H9 (cell line): ENCODE data around the gene SMLR1. TPM values are rescaled to one million over a fixed set of nuclear protein-coding genes. Genes with fewer than 3 reads are reported as not detected.

Source experiments
- DNase-seq: peaks from one replicate; pipeline ENCODE4 v3.0.0-alpha.2; 2017
- H2AFZ ChIP-seq: one replicate; pipeline ENCODE4 v1.6.1; 2013; ENCODE audit warnings: mild to moderate bottlenecking, low read length, control low read depth, moderate library complexity
- H2AK5ac ChIP-seq: 2 replicates; pipeline ENCODE4 v1.6.1; 2013; ENCODE audit warnings: low read length, control low read depth, mixed read lengths; ENCODE audit not compliant: insufficient read length
- H2BK120ac ChIP-seq: one replicate; pipeline ENCODE4 v1.6.1; 2013; ENCODE audit warnings: low read depth, mild to moderate bottlenecking, low read length, control low read depth, inconsistent platforms; ENCODE audit not compliant: poor library complexity, severe bottlenecking
- H2BK12ac ChIP-seq: 2 replicates; pipeline ENCODE4 v1.6.1; 2013; ENCODE audit warnings: low read length, control low read depth, mixed read lengths, low read depth; ENCODE audit not compliant: insufficient read length
- H2BK15ac ChIP-seq: 2 replicates; pipeline ENCODE4 v1.6.1; 2013; ENCODE audit warnings: low read depth, low read length, control low read depth
- H2BK20ac ChIP-seq: one replicate; pipeline ENCODE4 v1.6.1; 2013; ENCODE audit warnings: low read depth, mild to moderate bottlenecking, low read length, control low read depth, inconsistent platforms; ENCODE audit not compliant: poor library complexity, severe bottlenecking
- H2BK5ac ChIP-seq: 2 replicates; pipeline ENCODE4 v1.6.1; 2013; ENCODE audit warnings: low read length, control low read depth, mixed read lengths; ENCODE audit not compliant: insufficient read length
- H3K14ac ChIP-seq: 2 replicates; pipeline ENCODE4 v1.6.1; 2013; ENCODE audit warnings: low read length, control low read depth; ENCODE audit not compliant: insufficient read depth
- H3K18ac ChIP-seq: 2 replicates; pipeline ENCODE4 v1.6.1; 2013; ENCODE audit warnings: low read depth, mild to moderate bottlenecking, mixed read lengths, low read length, control low read depth; ENCODE audit not compliant: insufficient read length
- H3K23ac ChIP-seq: 2 replicates; pipeline ENCODE4 v1.6.1; 2013; ENCODE audit warnings: low read length, control low read depth, mixed read lengths, low read depth; ENCODE audit not compliant: insufficient read length
- H3K23me2 ChIP-seq: 2 replicates; pipeline ENCODE4 v1.6.1; 2013; ENCODE audit warnings: low read depth, mild to moderate bottlenecking, mixed read lengths, low read length, control low read depth; ENCODE audit not compliant: insufficient read length, poor library complexity, severe bottlenecking
- H3K27ac ChIP-seq: 2 replicates; pipeline ENCODE4 v1.5.1; 2013; ENCODE audit warnings: low read length, control low read depth, mixed read lengths, low read depth; ENCODE audit not compliant: insufficient read length
- H3K27me3 ChIP-seq: 2 replicates; pipeline ENCODE4 v1.6.1; 2013; ENCODE audit warnings: low read length, control low read depth, inconsistent platforms; ENCODE audit not compliant: insufficient read depth
- H3K4ac ChIP-seq: 2 replicates; pipeline ENCODE4 v1.6.1; 2013; ENCODE audit warnings: low read depth, mild to moderate bottlenecking, control low read depth, inconsistent platforms, low read length, moderate library complexity
- H3K4me1 ChIP-seq: 2 replicates; pipeline ENCODE4 v1.6.1; 2013; ENCODE audit warnings: low read length, control low read depth, inconsistent platforms; ENCODE audit not compliant: insufficient read depth
- H3K4me2 ChIP-seq: 2 replicates; pipeline ENCODE4 v1.6.1; 2013; ENCODE audit warnings: low read length, control low read depth, mixed read lengths; ENCODE audit not compliant: insufficient read length, insufficient read depth
- H3K56ac ChIP-seq: 2 replicates; pipeline ENCODE4 v1.6.1; 2013; ENCODE audit warnings: low read depth, mild to moderate bottlenecking, mixed read lengths, low read length, control low read depth; ENCODE audit not compliant: insufficient read length
- H3K79me1 ChIP-seq: 2 replicates; pipeline ENCODE4 v1.6.1; 2013; ENCODE audit warnings: low read depth, mild to moderate bottlenecking, moderate library complexity, low read length, control low read depth, inconsistent platforms; ENCODE audit not compliant: insufficient read depth, poor library complexity, severe bottlenecking
- H3K79me2 ChIP-seq: 2 replicates; pipeline ENCODE4 v1.6.1; 2013; ENCODE audit warnings: low read length, control low read depth, inconsistent platforms; ENCODE audit not compliant: insufficient read depth
- H3K9ac ChIP-seq: 2 replicates; pipeline ENCODE4 v1.6.1; 2013; ENCODE audit warnings: low read length, control low read depth, mixed read lengths; ENCODE audit not compliant: insufficient read length; ENCODE audit errors: extremely low read depth
- H3K9me3 ChIP-seq: one replicate; pipeline ENCODE4 v1.6.1; 2013; ENCODE audit warnings: low read depth, low read length, inconsistent platforms; ENCODE audit not compliant: control insufficient read depth
- H3T11ph ChIP-seq: one replicate; pipeline ENCODE4 v1.6.1; 2013; ENCODE audit warnings: mild to moderate bottlenecking, low read length, control low read depth, inconsistent platforms
- H4K20me1 ChIP-seq: one replicate; pipeline ENCODE4 v1.6.1; 2013; ENCODE audit not compliant: control insufficient read depth, insufficient read length, insufficient read depth
- H4K5ac ChIP-seq: 2 replicates; pipeline ENCODE4 v1.6.1; 2013; ENCODE audit warnings: low read depth, mild to moderate bottlenecking, mixed read lengths, low read length, control low read depth; ENCODE audit not compliant: insufficient read length
- H4K8ac ChIP-seq: replicated peaks from 2 replicates; pipeline ENCODE4 v1.6.1; 2013; ENCODE audit warnings: low read length, control low read depth, mixed read lengths, low read depth; ENCODE audit not compliant: insufficient read length
- H4K91ac ChIP-seq: 2 replicates; pipeline ENCODE4 v1.6.1; 2013; ENCODE audit warnings: low read depth, mild to moderate bottlenecking, moderate library complexity, mixed read lengths, low read length, control low read depth; ENCODE audit not compliant: insufficient read length
- H3K27ac Mint-ChIP-seq, 3 experiments: 2 replicates in 2 of 3; 3 replicates in 1 of 3; pipeline ENCODE4 v1.8.0; 2020 to 2021; ENCODE audit warnings: mixed read lengths in 3 of 3, mild to moderate bottlenecking in 1 of 3, moderate library complexity in 1 of 3
- H3K27me3 Mint-ChIP-seq: 2 replicates; pipeline ENCODE4 v1.8.0; 2021; ENCODE audit warnings: low read depth, mild to moderate bottlenecking, moderate library complexity, mixed read lengths
- H3K36me3 Mint-ChIP-seq, 3 experiments: 2 replicates in 2 of 3; 3 replicates in 1 of 3; pipeline ENCODE4 v1.8.0; 2020 to 2021; ENCODE audit warnings: low read depth in 3 of 3, mixed read lengths in 3 of 3; ENCODE audit not compliant: insufficient read depth in 1 of 3
- H3K4me1 Mint-ChIP-seq, 2 experiments: 2 replicates each; pipeline ENCODE4 v1.8.0; 2020; ENCODE audit warnings: mixed read lengths in 2 of 2
- H3K4me3 Mint-ChIP-seq, 2 experiments: 2 replicates in 1 of 2; 3 replicates in 1 of 2; pipeline ENCODE4 v1.8.0; 2020 to 2021; ENCODE audit warnings: mild to moderate bottlenecking in 2 of 2, mixed read lengths in 2 of 2, moderate library complexity in 1 of 2
- H3K9me3 Mint-ChIP-seq, 2 experiments: 2 replicates in 1 of 2; 3 replicates in 1 of 2; pipeline ENCODE4 v1.8.0; 2020; ENCODE audit warnings: mild to moderate bottlenecking in 2 of 2, mixed read lengths in 2 of 2, moderate library complexity in 1 of 2
- CTCF ChIP-seq: fragments of 200-600 bp; sonication (generic); conservative IDR thresholded peaks from 3 replicates; pipeline ENCODE4 v1.8.0; 2021; ENCODE audit warnings: antibody characterized with exemption, mild to moderate bottlenecking
- WGBS: extraction: QIAGEN DNeasy Blood & Tissue Kit; methylation state at CpG from one replicate; pipeline ENCODE4 v1.1.7; 2013; ENCODE audit warnings: missing lambda C conversion rate, low lambda C conversion rate, mixed read lengths; ENCODE audit not compliant: insufficient read length; ENCODE audit errors: extremely low coverage; 5-methylcytosine and 5-hydroxymethylcytosine counted together
- total RNA-seq: library from RNA; stranded (reverse); gene quantifications from 2 replicates; pipeline ENCODE4 v1.2.1, GENCODE V29; 2021

SMLR1 gene
- total RNA-seq, 1 experiment from 2014 or later, result not detected

- H2BK120ac ChIP-seq, result no peak overlapping the region
- Mint-ChIP-seq H3K27me3 (no peaks in the 10 kb centered on the region), H3K36me3 (0 out of 7 replicates have a peak, but pooled peaks cover 0 to 3% (median 0%) of the 10 kb centered on the region in 3 experiments), H3K4me1 (peaks cover 20 to 24% of the 10 kb centered on the region in 2 experiments), H3K27ac (0 out of 7 replicates have a peak overlapping the region, but pooled peaks of 1 of the 3 experiments have one; percentile 49), H3K9me3 (no peaks in the 10 kb centered on the region), H3K4me3 (no peak overlapping the region)
- no peak overlapping the region for H3K4ac ChIP-seq
- H2BK5ac ChIP-seq, result no peak overlapping the region
- no peak for DNase-seq
- no peak overlapping the region for H4K91ac ChIP-seq
- no peak overlapping the region for H2AK5ac ChIP-seq
- H3K56ac ChIP-seq, result no peak overlapping the region
- no peak overlapping the region for H4K5ac ChIP-seq
- H3K27me3 ChIP-seq, result no peaks in the 10 kb centered on the region
- no CpG with 5 or more reads among the region's 1 CpG for WGBS
- H4K20me1 ChIP-seq, result no peaks in the 10 kb centered on the region
- H3K23me2 ChIP-seq, result no peaks in the 10 kb centered on the region
- no peak overlapping the region for H2AFZ ChIP-seq
- H2BK20ac ChIP-seq, result no peak overlapping the region
- H3K79me2 ChIP-seq, result no peaks in the 10 kb centered on the region
- peaks cover 10% of the 10 kb centered on the region; the same call in 1 of the 2 replicates for H3K4me1 ChIP-seq
- H3K14ac ChIP-seq, result no peak overlapping the region
- H2BK15ac ChIP-seq, result no peak overlapping the region
- no peaks in the 10 kb centered on the region for H3K9me3 ChIP-seq
- no peak overlapping the region for H2BK12ac ChIP-seq
- H3K9ac ChIP-seq, result no peak overlapping the region
- no peak overlapping the region for H3T11ph ChIP-seq
- H3K18ac ChIP-seq, result no peak overlapping the region
- H3K27ac ChIP-seq, result no peak overlapping the region
- H3K79me1 ChIP-seq, result no peaks in the 10 kb centered on the region
- no peak overlapping the region for H3K4me2 ChIP-seq
- TF ChIP-seq CTCF, result no peak
- H4K8ac ChIP-seq, result no peak overlapping the region
- no peak overlapping the region for H3K23ac ChIP-seq
Measured at GRCh38 chr6:130849594-130849993, 22.4 kb downstream of the SMLR1 start.
